Small intestine (tissue), 7 donors: ENCODE data around the gene IL22RA2. TPM values are rescaled to one million over a fixed set of nuclear protein-coding genes. Genes with fewer than 3 reads are reported as not detected.

ENCODE experiments used
- DNase-seq, 2 donors: peaks; one replicate each; pipeline versions ENCODE4 v3.0.0 to v3.0.0-alpha.2; 2013
- FAIRE-seq: peaks from 2 replicates; lab custom pipeline; 2012; peaks lifted over from hg19 to GRCh38; lab: Jason Lieb, UNC
- H3K27ac ChIP-seq, 3 donors: one replicate each; pipeline ENCODE4 v1.5.1; 2013; ENCODE audit warnings: low read length in 2 of 3, mild to moderate bottlenecking in 2 of 3, control low read depth in 1 of 3, inconsistent platforms in 1 of 3, low read depth in 1 of 3, moderate library complexity in 1 of 3
- H3K27me3 ChIP-seq, 3 donors: one replicate each; pipeline ENCODE4 v1.6.1; 2013; ENCODE audit warnings: low read length in 3 of 3, inconsistent platforms in 1 of 3; ENCODE audit not compliant: control insufficient read depth in 3 of 3, insufficient read depth in 3 of 3
- H3K36me3 ChIP-seq, 3 donors: one replicate each; pipeline ENCODE4 v1.6.1; 2013; ENCODE audit warnings: low read length in 3 of 3, inconsistent platforms in 1 of 3, low read depth in 1 of 3, mild to moderate bottlenecking in 1 of 3, moderate library complexity in 1 of 3; ENCODE audit not compliant: control insufficient read depth in 3 of 3, insufficient read depth in 2 of 3
- H3K4me1 ChIP-seq, 3 donors: one replicate each; pipeline ENCODE4 v1.6.1; 2013; ENCODE audit warnings: low read length in 2 of 3, inconsistent platforms in 1 of 3, low read depth in 1 of 3, mild to moderate bottlenecking in 1 of 3, moderate library complexity in 1 of 3; ENCODE audit not compliant: control insufficient read depth in 3 of 3, insufficient read depth in 2 of 3
- H3K4me3 ChIP-seq, 3 donors: one replicate each; pipeline ENCODE4 v1.5.1; 2013; ENCODE audit warnings: low read length in 3 of 3, control low read depth in 1 of 3, inconsistent platforms in 1 of 3, low read depth in 1 of 3, mild to moderate bottlenecking in 1 of 3, moderate library complexity in 1 of 3
- H3K9me3 ChIP-seq, 2 donors: one replicate each; pipeline ENCODE4 v1.6.1; 2013; ENCODE audit warnings: low read depth in 1 of 2, low read length in 1 of 2; ENCODE audit not compliant: control insufficient read depth in 2 of 2, insufficient read depth in 1 of 2
- WGBS, 3 donors: extraction: QIAGEN DNeasy Blood & Tissue Kit; methylation state at CpG; one replicate each; pipeline ENCODE4 v1.1.7; 2013; 5-methylcytosine and 5-hydroxymethylcytosine counted together
- polyA plus RNA-seq, 4 donors: library from polyadenylated mRNA; stranded (reverse) in 3 of 4; unstranded in 1 of 4; fragments of 200-250 nt in 3 of 4; fragments of 120-200 nt in 1 of 4; gene quantifications; one replicate each; pipeline versions ENCODE4 v1.2.1 to v1.2.3, GENCODE V29; 2013
- donor health status: healthy with polysubstance abuse.
- donor health status: control.
- donor health status: control.
- donor health status: Bipolar disorder and iron deficiency.
- donor health status: healthy.

Gene IL22RA2
- polyA plus RNA-seq, 4 donors: 0.01 to 0.41 TPM; not detected in 2

- Histone ChIP-seq H3K27ac (no peak overlapping the region), H3K4me1 (peaks cover 0 to 13% (median 0%) of the 10 kb centered on the region in 3 donors), H3K27me3 (no peaks in the 10 kb centered on the region), H3K4me3 (no peak overlapping the region), H3K9me3 (peaks cover 0 to 23% of the 10 kb centered on the region in 2 donors), H3K36me3 (no peaks in the 10 kb centered on the region)
- FAIRE-seq (no peak), DNase-seq (no peak)
Measured at GRCh38 chr6:137120748-137121147, 52.7 kb downstream of the IL22RA2 start.

DNA sequence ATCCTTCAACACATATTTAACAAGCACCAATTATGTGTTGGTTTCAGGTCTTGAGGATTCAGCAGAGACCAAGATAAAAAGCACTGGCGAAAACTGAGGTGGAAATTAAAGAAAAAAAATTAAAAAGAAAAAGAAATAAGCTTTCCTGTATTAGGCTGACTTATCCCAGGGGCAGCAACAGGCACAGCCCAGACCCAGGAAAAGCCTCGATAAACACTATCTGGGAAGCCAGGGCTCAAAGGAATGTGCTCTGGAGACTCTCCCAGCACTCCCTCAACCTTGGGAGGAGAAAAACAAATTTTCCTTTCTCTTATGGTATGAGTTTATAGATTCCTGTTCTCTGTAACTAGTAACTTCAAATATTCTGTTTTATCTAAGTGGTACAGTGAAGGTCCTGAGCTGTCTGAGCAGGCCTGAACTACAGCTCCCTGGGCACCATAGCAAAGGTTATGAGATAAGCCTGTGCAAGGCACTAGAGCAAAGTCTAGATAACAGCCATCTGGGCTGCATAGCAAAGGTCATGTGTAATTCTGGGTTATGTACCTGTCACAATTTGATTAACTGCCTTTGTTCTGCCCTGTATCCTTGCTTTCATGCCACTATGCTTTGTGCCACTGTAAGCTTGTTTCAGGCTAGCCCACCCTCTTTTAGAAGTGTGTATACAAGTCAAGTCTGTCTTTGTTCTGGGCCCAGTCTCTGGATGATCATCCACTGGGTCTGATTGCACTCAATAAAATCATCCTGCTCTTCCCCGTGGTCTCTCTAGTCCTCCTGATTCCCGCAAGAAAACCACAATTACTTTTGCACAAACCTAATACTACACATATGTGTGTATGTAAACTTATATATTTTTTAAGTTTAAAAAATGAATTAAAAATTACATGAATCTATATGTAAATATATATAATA lies 54.0 kb downstream of the IL22RA2 start:
- H3K27ac ChIP-seq: peak overlapping the region in 1 of 3 donors; percentile 79
- no peak for FAIRE-seq
- H3K36me3 ChIP-seq: no peaks in the 10 kb centered on the region
- no peak overlapping the region for H3K4me3 ChIP-seq
- peaks cover 0 to 23% of the 10 kb centered on the region in 2 donors for H3K9me3 ChIP-seq
- 52 to 71% (median 67%) methylated on average over 4 of the region's 4 CpGs for WGBS, 3 donors
- peaks cover 0 to 13% (median 0%) of the 10 kb centered on the region in 3 donors for H3K4me1 ChIP-seq
- H3K27me3 ChIP-seq: no peaks in the 10 kb centered on the region
- peak; percentile 45 to 93 for DNase-seq

DNA sequence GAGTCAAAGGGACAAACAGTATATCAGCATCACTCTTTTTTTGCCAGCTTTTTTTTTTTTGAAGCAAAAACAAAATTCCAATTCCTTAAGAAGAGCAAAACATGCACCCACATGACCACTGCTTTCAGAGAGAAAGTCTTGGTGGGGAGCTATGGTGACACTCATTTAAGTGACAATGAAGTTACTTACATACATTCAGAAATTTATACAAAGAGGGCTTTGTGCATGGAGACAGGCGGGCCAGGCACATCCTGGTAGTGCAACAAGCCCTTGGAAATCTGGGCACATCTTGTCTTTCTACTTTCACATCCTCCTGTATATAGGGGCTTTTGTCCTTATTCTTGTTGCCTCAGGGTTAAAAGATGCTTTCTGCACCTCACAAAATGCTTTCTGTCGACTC lies 55.9 kb downstream of the IL22RA2 start:
- 93 to 94% (median 93%) methylated on average over 2 of the region's 2 CpGs for WGBS, 3 donors

DNA sequence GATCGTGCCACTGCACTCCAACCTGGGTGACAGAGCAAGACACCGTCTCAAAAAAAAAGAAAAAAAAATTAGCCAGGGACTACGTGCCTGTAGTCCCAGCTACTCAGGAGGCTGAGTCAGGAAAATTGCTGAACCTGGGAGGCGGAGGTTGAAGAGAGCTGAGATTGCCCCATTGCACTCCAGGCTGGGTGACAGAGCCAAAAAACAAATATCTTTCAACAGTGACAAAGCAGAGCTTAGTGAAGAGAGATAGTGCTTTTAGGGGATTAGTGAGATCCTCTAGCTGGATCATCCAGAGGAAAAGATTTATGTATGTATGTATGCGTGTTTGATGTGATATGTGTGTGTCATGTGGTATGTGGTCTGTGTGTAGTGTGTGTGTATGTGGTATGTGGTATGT lies 56.6 kb downstream of the IL22RA2 start:
- Histone ChIP-seq H3K27me3 (no peaks in the 10 kb centered on the region), H3K4me1 (peaks cover 0 to 13% (median 0%) of the 10 kb centered on the region in 3 donors), H3K9me3 (peaks cover 0 to 23% of the 10 kb centered on the region in 2 donors), H3K4me3 (no peak overlapping the region), H3K36me3 (no peaks in the 10 kb centered on the region), H3K27ac (no peak overlapping the region)
- 75 to 82% (median 78%) methylated on average over 5 of the region's 5 CpGs for WGBS, 3 donors
- no peak for DNase-seq
- FAIRE-seq: no peak

More for the DNA sequence above, 55.9 kb downstream of the IL22RA2 start:
- Histone ChIP-seq H3K27ac (no peak overlapping the region), H3K36me3 (no peaks in the 10 kb centered on the region), H3K27me3 (no peaks in the 10 kb centered on the region), H3K4me3 (no peak overlapping the region), H3K9me3 (peaks cover 0 to 23% of the 10 kb centered on the region in 2 donors), H3K4me1 (peaks cover 0 to 13% (median 0%) of the 10 kb centered on the region in 3 donors)
- no peak for DNase-seq
- no peak for FAIRE-seq

- no peaks in the 10 kb centered on the region for H3K27me3 ChIP-seq
- DNase-seq (no peak), FAIRE-seq (peak; percentile 80)
- peaks cover 0 to 10% (median 0%) of the 10 kb centered on the region in 3 donors for H3K4me1 ChIP-seq
- no peak overlapping the region for H3K4me3 ChIP-seq
- peaks cover 0 to 23% of the 10 kb centered on the region in 2 donors for H3K9me3 ChIP-seq
- no peaks in the 10 kb centered on the region for H3K36me3 ChIP-seq
- 65 to 87% (median 77%) methylated on average over 2 of the region's 2 CpGs for WGBS, 3 donors
- H3K27ac ChIP-seq: no peak overlapping the region
Measured at GRCh38 chr6:137115658-137116057, 57.8 kb downstream of the IL22RA2 start.

GRCh38 chr6:137112067-137112355 lies 61.4 kb downstream of the IL22RA2 start:
- Histone ChIP-seq H3K27ac (no peak overlapping the region), H3K9me3 (no peaks in the 10 kb centered on the region), H3K36me3 (no peaks in the 10 kb centered on the region), H3K4me3 (no peak overlapping the region), H3K27me3 (no peaks in the 10 kb centered on the region), H3K4me1 (no peaks in the 10 kb centered on the region)
- no peak for DNase-seq
- WGBS, 3 donors: 92 to 96% (median 95%) methylated on average over 5 of the region's 5 CpGs
- FAIRE-seq: no peak

GRCh38 chr6:137111296-137112066 lies 62.0 kb downstream of the IL22RA2 start:
- Histone ChIP-seq H3K9me3 (no peaks in the 10 kb centered on the region), H3K36me3 (no peaks in the 10 kb centered on the region), H3K4me3 (no peak overlapping the region), H3K27me3 (no peaks in the 10 kb centered on the region), H3K4me1 (no peaks in the 10 kb centered on the region), H3K27ac (no peak overlapping the region)
- DNase-seq (no peak), FAIRE-seq (no peak)
- 82 to 91% (median 87%) methylated on average over 2 of the region's 2 CpGs for WGBS, 3 donors

DNA sequence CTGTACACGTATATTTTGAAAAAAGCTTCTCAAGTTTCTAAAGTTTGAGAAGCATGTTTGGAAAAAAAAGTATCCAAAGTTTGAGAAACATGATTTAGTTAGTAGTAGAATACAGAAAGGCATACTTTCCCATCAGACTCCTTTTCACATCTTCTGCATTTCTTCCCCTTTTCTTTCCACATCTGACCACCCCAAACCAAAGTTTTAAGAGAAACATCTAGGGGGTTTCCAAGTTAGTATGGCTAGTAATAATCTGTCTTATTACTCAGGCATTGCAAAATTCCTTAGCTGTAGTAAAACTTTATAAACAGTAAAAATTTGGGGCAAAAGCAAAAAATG lies 65.7 kb downstream of the IL22RA2 start:
- no peak overlapping the region for H3K27ac ChIP-seq
- WGBS, 3 donors: 69 to 72% (median 71%) methylated on average over 1 of the region's 1 CpG
- no peak for FAIRE-seq
- H3K4me1 ChIP-seq: no peaks in the 10 kb centered on the region
- no peak for DNase-seq
- no peak overlapping the region for H3K4me3 ChIP-seq
- H3K36me3 ChIP-seq: no peaks in the 10 kb centered on the region
- no peaks in the 10 kb centered on the region for H3K9me3 ChIP-seq
- H3K27me3 ChIP-seq: no peaks in the 10 kb centered on the region
